Vagina (tissue), 2 donors: ENCODE data around the gene AURKAIP1.

Source experiments
- POLR2A ChIP-seq, 2 donors: fragments of 450-650 bp; IDR thresholded peaks; one replicate each; pipeline ENCODE4 v1.6.1; 2017; ENCODE audit warnings: antibody characterized with exemption in 2 of 2, mild to moderate bottlenecking in 2 of 2, moderate library complexity in 2 of 2
- POLR2AphosphoS5 ChIP-seq, 2 donors: sonication (generic); formaldehyde crosslinking; IDR thresholded peaks; one replicate each; pipeline ENCODE4 v1.9.0; 2017; ENCODE audit warnings: antibody characterized with exemption in 2 of 2, mild to moderate bottlenecking in 2 of 2, low read depth in 1 of 2; ENCODE audit not compliant: insufficient read depth in 1 of 2
- TF ChIP-seq, protein P1 (sequence below), 3 experiments: fragments of 450-650 bp in 2 of 3; fragments of 200-600 bp in 1 of 3; sonication (generic) in 1 of 3; IDR thresholded peaks; one replicate each; pipeline ENCODE4 v1.5.1; 2017 to 2019; ENCODE audit warnings: antibody characterized with exemption in 3 of 3, mild to moderate bottlenecking in 2 of 3, moderate library complexity in 2 of 3

DNA sequence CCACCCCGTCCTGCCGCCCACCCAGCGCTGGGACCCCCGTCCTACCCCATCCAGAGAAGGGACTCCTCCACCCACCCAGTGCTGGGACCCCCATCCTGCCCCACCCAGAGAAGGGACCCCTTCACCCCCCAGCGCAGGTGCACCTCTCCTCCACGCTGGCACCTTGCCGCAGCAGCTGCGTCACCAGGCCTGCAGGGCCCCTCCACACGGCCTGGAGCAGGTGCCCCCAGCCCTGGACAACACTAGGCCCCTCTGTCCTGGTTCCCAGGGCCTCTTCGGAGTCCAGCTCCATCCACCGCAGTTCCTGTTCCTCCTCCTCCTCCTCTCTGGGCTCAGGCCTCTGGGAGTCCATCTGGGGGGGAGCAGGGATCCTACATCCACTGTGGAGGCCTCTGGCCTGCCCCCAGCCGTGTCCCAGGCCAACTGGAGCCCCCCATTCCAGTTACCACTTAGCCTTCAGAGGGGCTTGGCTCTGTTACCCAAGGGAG, 45.7 kb upstream of the AURKAIP1 start:
- TF ChIP-seq, protein P1, sequence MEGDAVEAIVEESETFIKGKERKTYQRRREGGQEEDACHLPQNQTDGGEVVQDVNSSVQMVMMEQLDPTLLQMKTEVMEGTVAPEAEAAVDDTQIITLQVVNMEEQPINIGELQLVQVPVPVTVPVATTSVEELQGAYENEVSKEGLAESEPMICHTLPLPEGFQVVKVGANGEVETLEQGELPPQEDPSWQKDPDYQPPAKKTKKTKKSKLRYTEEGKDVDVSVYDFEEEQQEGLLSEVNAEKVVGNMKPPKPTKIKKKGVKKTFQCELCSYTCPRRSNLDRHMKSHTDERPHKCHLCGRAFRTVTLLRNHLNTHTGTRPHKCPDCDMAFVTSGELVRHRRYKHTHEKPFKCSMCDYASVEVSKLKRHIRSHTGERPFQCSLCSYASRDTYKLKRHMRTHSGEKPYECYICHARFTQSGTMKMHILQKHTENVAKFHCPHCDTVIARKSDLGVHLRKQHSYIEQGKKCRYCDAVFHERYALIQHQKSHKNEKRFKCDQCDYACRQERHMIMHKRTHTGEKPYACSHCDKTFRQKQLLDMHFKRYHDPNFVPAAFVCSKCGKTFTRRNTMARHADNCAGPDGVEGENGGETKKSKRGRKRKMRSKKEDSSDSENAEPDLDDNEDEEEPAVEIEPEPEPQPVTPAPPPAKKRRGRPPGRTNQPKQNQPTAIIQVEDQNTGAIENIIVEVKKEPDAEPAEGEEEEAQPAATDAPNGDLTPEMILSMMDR (IDR thresholded peaks at IDR 0.05), result no peak
- TF ChIP-seq POLR2A (IDR thresholded peaks at IDR 0.05) (no peak), POLR2AphosphoS5 (IDR thresholded peaks at IDR 0.05; ENCODE audit: insufficient read depth in 1 of 2, low read depth in 1 of 2) (no peak)
